ENCODE measurements around the gene NET1.

NET1 gene

DNA sequence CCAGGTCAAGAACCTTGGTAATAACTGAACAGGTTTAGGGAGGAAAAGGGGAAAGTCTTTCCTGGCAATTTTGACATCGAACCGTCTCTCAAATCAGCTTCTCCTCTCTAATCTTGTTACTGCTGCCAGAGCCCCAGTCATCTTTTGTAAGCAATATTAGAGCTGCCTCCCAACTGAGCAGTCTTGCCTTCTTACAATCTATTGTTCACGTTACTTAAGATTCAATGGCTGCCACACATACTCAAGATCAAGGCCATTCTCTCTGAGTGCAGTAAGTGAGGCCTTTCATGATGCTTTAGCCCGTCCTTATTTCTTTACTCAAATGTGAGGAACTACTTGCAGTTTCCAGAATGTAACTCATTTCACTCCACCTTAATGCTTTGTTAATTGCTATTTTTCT, 12.4 kb downstream of the NET1 start:
- H3K4me3 ChIP-seq (ENCODE audit: control insufficient read depth in 1 of 7, extremely low read depth in 1 of 7, insufficient read depth in 4 of 7, low read depth in 2 of 7, low read length in 6 of 7), result no peak overlapping the region
- WGBS (ENCODE audit: insufficient coverage), result 94% methylated on average over 3 of the region's 4 CpGs
- H3K9me3 ChIP-seq (ENCODE audit: control extremely low read depth in 1 of 5, control insufficient read depth in 4 of 5, insufficient read depth in 2 of 5, low read depth in 1 of 5, low read length in 4 of 5), result peaks cover 0 to 1% (median 0%) of the 10 kb centered on the region in 5 experiments
- POLR2A ChIA-PET, result no interaction called here
- peak in 1 of 3 donors; percentile 13 for DNase-seq
- peaks cover 0 to 10% (median 0%) of the 10 kb centered on the region in 4 experiments for H3K4me1 ChIP-seq (ENCODE audit: control extremely low read depth in 1 of 4, control insufficient read depth in 4 of 4, insufficient read depth in 4 of 4, low read length in 3 of 4)
- no peak overlapping the region for H3K27ac ChIP-seq (ENCODE audit: insufficient read depth in 1 of 2, low read depth in 1 of 2, low read length in 2 of 2, poor library complexity in 1 of 2, severe bottlenecking in 2 of 2)
- H3K27me3 ChIP-seq (replicated peaks in 2 of 5; ENCODE audit: control insufficient read depth in 4 of 5, insufficient read depth in 5 of 5, low read length in 4 of 5), result no peaks in the 10 kb centered on the region
- peaks cover 0 to 14% (median 1%) of the 10 kb centered on the region in 4 experiments for H3K36me3 ChIP-seq (ENCODE audit: control insufficient read depth in 4 of 4, insufficient read depth in 4 of 4, low read length in 3 of 4)
- CTCF ChIA-PET, result interaction anchor here (0.8 to 2.0 kb wide), 8 partner anchors 8 to 19 kb away, joined by 3 to 8 read pairs (median 4); no protein-coding TSS in a partner anchor

DNA sequence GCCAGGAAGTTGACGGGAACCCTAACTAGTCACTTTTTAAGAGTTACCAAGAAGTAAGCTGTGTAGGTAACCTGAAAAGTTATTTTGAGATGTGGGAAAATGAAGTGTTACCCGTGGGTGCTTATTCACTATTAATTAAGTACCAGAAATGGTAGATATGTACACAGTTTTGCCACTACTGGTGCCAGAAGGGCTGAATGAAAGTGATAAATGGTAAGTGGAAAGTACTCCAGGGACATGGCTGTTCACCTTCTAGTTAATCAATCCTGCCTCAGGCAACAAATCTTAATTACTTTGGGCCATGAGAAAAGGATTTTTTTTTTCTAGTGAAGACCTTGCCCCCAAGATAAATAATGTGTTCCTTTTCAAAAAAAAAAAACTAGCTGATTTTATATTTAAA, 15.8 kb downstream of the NET1 start:
- WGBS (ENCODE audit: insufficient coverage), result 50% methylated on average over 1 of the region's 2 CpGs
- no peak for DNase-seq
- H3K4me1 ChIP-seq (ENCODE audit: control extremely low read depth in 1 of 4, control insufficient read depth in 4 of 4, insufficient read depth in 4 of 4, low read length in 3 of 4), result peaks cover 0 to 10% (median 0%) of the 10 kb centered on the region in 4 experiments
- ChIA-PET POLR2A (no interaction called here), CTCF (interaction anchor here (1.0 kb wide), 1 partner anchor 578 kb away, joined by 3 read pairs; no protein-coding TSS in a partner anchor)
- H3K9me3 ChIP-seq (ENCODE audit: control extremely low read depth in 1 of 5, control insufficient read depth in 4 of 5, insufficient read depth in 2 of 5, low read depth in 1 of 5, low read length in 4 of 5), result no peaks in the 10 kb centered on the region
- H3K27me3 ChIP-seq (replicated peaks in 2 of 5; ENCODE audit: control insufficient read depth in 4 of 5, insufficient read depth in 5 of 5, low read length in 4 of 5), result no peaks in the 10 kb centered on the region
- H3K36me3 ChIP-seq (ENCODE audit: control insufficient read depth in 4 of 4, insufficient read depth in 4 of 4, low read length in 3 of 4), result peaks cover 0 to 23% (median 7%) of the 10 kb centered on the region in 4 experiments
- H3K4me3 ChIP-seq (ENCODE audit: control insufficient read depth in 1 of 7, extremely low read depth in 1 of 7, insufficient read depth in 4 of 7, low read depth in 2 of 7, low read length in 6 of 7), result no peak overlapping the region
- no peak overlapping the region for H3K27ac ChIP-seq (ENCODE audit: insufficient read depth in 1 of 2, low read depth in 1 of 2, low read length in 2 of 2, poor library complexity in 1 of 2, severe bottlenecking in 2 of 2)

DNA sequence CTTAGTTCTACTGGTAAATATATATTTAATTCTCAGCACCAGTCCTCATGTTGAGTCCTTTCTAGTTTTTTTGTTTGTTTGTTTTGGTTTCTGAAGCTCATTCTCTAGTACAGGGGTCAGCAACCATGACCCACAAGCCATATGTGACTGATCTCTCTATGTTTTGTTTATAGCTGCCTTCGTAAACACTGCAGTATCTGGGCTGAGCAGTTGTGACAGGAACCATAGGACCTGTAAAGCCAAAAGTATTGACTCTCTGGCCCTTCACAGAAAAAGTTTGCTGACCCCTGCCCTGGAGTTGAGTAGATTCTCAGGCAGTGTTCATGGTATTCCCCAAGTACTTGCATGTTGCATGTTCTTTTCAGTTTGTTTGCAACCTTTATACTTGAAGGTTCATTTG, 20.8 kb downstream of the NET1 start:
- no peak overlapping the region for H3K4me3 ChIP-seq (ENCODE audit: control insufficient read depth in 1 of 7, extremely low read depth in 1 of 7, insufficient read depth in 4 of 7, low read depth in 2 of 7, low read length in 6 of 7)
- no peaks in the 10 kb centered on the region for H3K9me3 ChIP-seq (ENCODE audit: control extremely low read depth in 1 of 5, control insufficient read depth in 4 of 5, insufficient read depth in 2 of 5, low read depth in 1 of 5, low read length in 4 of 5)
- peaks cover 0 to 2% (median 0%) of the 10 kb centered on the region in 4 experiments for H3K4me1 ChIP-seq (ENCODE audit: control extremely low read depth in 1 of 4, control insufficient read depth in 4 of 4, insufficient read depth in 4 of 4, low read length in 3 of 4)
- ChIA-PET POLR2A (no interaction called here), CTCF (interaction anchor here (0.7 to 3.8 kb wide), 17 partner anchors 9 to 621 kb away, joined by 3 to 22 read pairs (median 4); no protein-coding TSS in a partner anchor)
- DNase-seq, result no peak
- no peaks in the 10 kb centered on the region for H3K27me3 ChIP-seq (replicated peaks in 2 of 5; ENCODE audit: control insufficient read depth in 4 of 5, insufficient read depth in 5 of 5, low read length in 4 of 5)
- H3K36me3 ChIP-seq (ENCODE audit: control insufficient read depth in 4 of 4, insufficient read depth in 4 of 4, low read length in 3 of 4), result peaks cover 3 to 14% (median 6%) of the 10 kb centered on the region in 4 experiments
- no peak overlapping the region for H3K27ac ChIP-seq (ENCODE audit: insufficient read depth in 1 of 2, low read depth in 1 of 2, low read length in 2 of 2, poor library complexity in 1 of 2, severe bottlenecking in 2 of 2)
- WGBS (ENCODE audit: insufficient coverage), result 93% methylated on average over 1 of the region's 1 CpG

DNA sequence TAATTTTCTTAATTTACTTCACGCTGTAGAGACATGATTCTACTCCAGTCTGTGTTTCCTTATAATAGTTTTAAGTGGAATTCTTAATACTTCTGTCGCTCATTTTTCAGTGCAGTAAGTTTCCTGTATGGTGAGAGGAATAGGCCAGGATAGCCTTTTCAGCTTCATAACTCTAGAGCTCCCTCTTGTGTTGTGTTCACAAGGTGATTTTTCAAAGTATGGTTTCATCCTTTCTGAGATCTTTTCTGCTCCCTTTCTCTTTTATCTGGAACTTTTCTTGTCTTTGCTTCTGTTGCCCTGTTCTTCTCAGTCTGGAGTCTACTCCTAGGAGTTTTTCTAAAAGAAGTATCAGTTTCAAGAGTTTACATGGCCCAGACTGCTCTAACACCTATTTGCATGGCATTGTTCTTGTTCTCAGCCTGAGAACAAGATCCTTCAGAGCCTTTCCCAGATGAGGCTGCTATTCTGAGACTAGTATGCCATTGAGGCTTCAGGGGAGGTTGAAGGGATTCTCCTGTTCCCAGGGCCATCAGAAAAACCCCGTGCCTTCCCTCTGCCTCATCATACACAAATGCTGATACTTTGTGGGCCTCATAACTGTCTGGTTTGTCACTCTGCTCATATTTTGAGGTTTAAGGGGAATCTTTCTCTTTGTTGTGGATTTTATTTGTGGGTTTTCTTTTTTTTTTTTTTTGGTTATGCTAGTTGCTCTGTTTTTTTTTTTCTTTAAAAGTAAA, 21.8 kb downstream of the NET1 start:
- peaks cover 3 to 17% (median 6%) of the 10 kb centered on the region in 4 experiments for H3K36me3 ChIP-seq (ENCODE audit: control insufficient read depth in 4 of 4, insufficient read depth in 4 of 4, low read length in 3 of 4)
- no peaks in the 10 kb centered on the region for H3K27me3 ChIP-seq (replicated peaks in 2 of 5; ENCODE audit: control insufficient read depth in 4 of 5, insufficient read depth in 5 of 5, low read length in 4 of 5)
- H3K27ac ChIP-seq (ENCODE audit: insufficient read depth in 1 of 2, low read depth in 1 of 2, low read length in 2 of 2, poor library complexity in 1 of 2, severe bottlenecking in 2 of 2), result no peak overlapping the region
- no peaks in the 10 kb centered on the region for H3K9me3 ChIP-seq (ENCODE audit: control extremely low read depth in 1 of 5, control insufficient read depth in 4 of 5, insufficient read depth in 2 of 5, low read depth in 1 of 5, low read length in 4 of 5)
- 0% methylated on average over 1 of the region's 3 CpGs for WGBS (ENCODE audit: insufficient coverage)
- ChIA-PET POLR2A (no interaction called here), CTCF (interaction anchor here (0.6 to 3.8 kb wide), 17 partner anchors 8 to 619 kb away, joined by 3 to 22 read pairs (median 4); no protein-coding TSS in a partner anchor)
- H3K4me3 ChIP-seq (ENCODE audit: control insufficient read depth in 1 of 7, extremely low read depth in 1 of 7, insufficient read depth in 4 of 7, low read depth in 2 of 7, low read length in 6 of 7), result no peak overlapping the region
- peak; percentile 50 to 67 (median 61) for DNase-seq
- peaks cover 0 to 2% (median 0%) of the 10 kb centered on the region in 4 experiments for H3K4me1 ChIP-seq (ENCODE audit: control extremely low read depth in 1 of 4, control insufficient read depth in 4 of 4, insufficient read depth in 4 of 4, low read length in 3 of 4)

DNA sequence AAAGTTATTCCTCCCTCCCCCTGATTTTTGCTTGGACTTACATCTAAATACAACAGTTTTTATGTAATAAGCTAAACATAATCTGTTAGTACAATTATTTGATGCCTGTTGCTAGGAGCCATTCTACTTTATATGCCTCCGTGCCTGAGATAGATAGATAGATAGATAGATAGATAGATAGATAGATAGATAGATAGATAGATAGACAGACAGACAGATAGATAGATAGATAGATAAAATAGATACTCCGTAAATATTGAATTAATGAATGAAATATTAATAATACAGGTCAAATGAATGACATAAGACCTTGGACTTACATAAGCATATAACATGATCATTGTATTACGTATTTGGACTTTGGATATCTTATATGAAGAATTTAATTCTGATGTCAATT, 23.0 kb downstream of the NET1 start:
- ChIA-PET POLR2A (interaction anchor here (1.1 kb wide), 1 partner anchor 609 kb away, joined by 3 read pairs; the partner anchor contains the start of gene AKR1E2), CTCF (interaction anchor here (0.7 to 3.8 kb wide), 14 partner anchors 9 to 621 kb away, joined by 3 to 22 read pairs (median 4); no protein-coding TSS in a partner anchor)
- peaks cover 3 to 24% (median 7%) of the 10 kb centered on the region in 4 experiments for H3K36me3 ChIP-seq (ENCODE audit: control insufficient read depth in 4 of 4, insufficient read depth in 4 of 4, low read length in 3 of 4)
- no CpG with 5 or more reads among the region's 3 CpGs for WGBS (ENCODE audit: insufficient coverage)
- H3K27me3 ChIP-seq (replicated peaks in 2 of 5; ENCODE audit: control insufficient read depth in 4 of 5, insufficient read depth in 5 of 5, low read length in 4 of 5), result no peaks in the 10 kb centered on the region
- H3K4me1 ChIP-seq (ENCODE audit: control extremely low read depth in 1 of 4, control insufficient read depth in 4 of 4, insufficient read depth in 4 of 4, low read length in 3 of 4), result peaks cover 0 to 2% (median 0%) of the 10 kb centered on the region in 4 experiments
- H3K9me3 ChIP-seq (ENCODE audit: control extremely low read depth in 1 of 5, control insufficient read depth in 4 of 5, insufficient read depth in 2 of 5, low read depth in 1 of 5, low read length in 4 of 5), result no peaks in the 10 kb centered on the region
- DNase-seq, result no peak
- no peak overlapping the region for H3K27ac ChIP-seq (ENCODE audit: insufficient read depth in 1 of 2, low read depth in 1 of 2, low read length in 2 of 2, poor library complexity in 1 of 2, severe bottlenecking in 2 of 2)
- H3K4me3 ChIP-seq (ENCODE audit: control insufficient read depth in 1 of 7, extremely low read depth in 1 of 7, insufficient read depth in 4 of 7, low read depth in 2 of 7, low read length in 6 of 7), result no peak overlapping the region

DNA sequence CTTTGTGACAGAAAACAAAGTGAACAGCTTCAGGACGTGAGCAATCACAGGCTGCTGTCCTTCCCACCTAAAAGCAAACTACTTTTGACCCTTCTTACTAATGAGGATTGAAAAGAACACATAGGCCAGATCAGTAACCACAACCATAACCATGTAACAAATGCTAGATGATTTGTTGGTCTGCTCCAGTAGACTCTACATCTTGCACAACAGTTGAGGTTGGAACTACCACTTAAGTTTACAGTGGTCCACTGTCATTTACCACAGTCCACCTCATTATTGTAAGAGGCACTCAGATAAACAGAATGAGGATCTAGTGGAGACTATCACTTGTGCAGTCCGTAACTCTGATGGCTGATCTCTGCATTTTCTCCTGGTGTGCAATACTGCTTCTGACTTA, 27.8 kb downstream of the NET1 start:
- H3K36me3 ChIP-seq (ENCODE audit: control insufficient read depth in 4 of 4, insufficient read depth in 4 of 4, low read length in 3 of 4), result peaks cover 0 to 17% (median 1%) of the 10 kb centered on the region in 4 experiments
- ChIA-PET CTCF (interaction anchor here (1.1 to 11.3 kb wide), 4 partner anchors 8 to 190 kb away, joined by 3 to 185 read pairs (median 5); no protein-coding TSS in a partner anchor), POLR2A (no interaction called here)
- H3K27me3 ChIP-seq (replicated peaks in 2 of 5; ENCODE audit: control insufficient read depth in 4 of 5, insufficient read depth in 5 of 5, low read length in 4 of 5), result no peaks in the 10 kb centered on the region
- H3K4me1 ChIP-seq (ENCODE audit: control extremely low read depth in 1 of 4, control insufficient read depth in 4 of 4, insufficient read depth in 4 of 4, low read length in 3 of 4), result no peaks in the 10 kb centered on the region
- H3K27ac ChIP-seq (ENCODE audit: insufficient read depth in 1 of 2, low read depth in 1 of 2, low read length in 2 of 2, poor library complexity in 1 of 2, severe bottlenecking in 2 of 2), result no peak overlapping the region
- no peaks in the 10 kb centered on the region for H3K9me3 ChIP-seq (ENCODE audit: control extremely low read depth in 1 of 5, control insufficient read depth in 4 of 5, insufficient read depth in 2 of 5, low read depth in 1 of 5, low read length in 4 of 5)
- no peak overlapping the region for H3K4me3 ChIP-seq (ENCODE audit: control insufficient read depth in 1 of 7, extremely low read depth in 1 of 7, insufficient read depth in 4 of 7, low read depth in 2 of 7, low read length in 6 of 7)
- 100% methylated on average over 1 of the region's 2 CpGs for WGBS (ENCODE audit: insufficient coverage)
- DNase-seq, result no peak

DNA sequence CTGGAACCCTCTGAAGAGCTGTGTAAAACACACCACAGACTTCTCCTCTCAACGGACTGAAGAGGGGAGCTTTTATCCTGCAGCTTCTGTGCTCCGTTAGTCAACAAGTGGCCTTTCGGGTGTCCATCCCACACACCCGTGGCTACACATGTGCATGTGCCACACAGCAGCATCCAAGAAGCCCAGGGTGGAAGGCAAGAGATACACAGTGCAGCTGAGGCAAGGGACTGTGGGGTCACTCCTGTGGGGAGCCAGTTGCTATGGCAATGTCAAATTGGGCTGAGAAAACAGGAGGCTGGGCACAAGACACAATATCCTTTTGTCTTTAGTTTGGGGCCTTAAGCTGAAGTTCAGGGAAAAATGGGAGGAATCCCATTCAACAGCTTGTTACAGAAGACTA, 28.7 kb downstream of the NET1 start:
- ChIA-PET CTCF (interaction anchor here (0.6 to 11.3 kb wide), 9 partner anchors 9 to 591 kb away, joined by 3 to 185 read pairs (median 4); no protein-coding TSS in a partner anchor), POLR2A (no interaction called here)
- H3K9me3 ChIP-seq (ENCODE audit: control extremely low read depth in 1 of 5, control insufficient read depth in 4 of 5, insufficient read depth in 2 of 5, low read depth in 1 of 5, low read length in 4 of 5), result no peaks in the 10 kb centered on the region
- no peak overlapping the region for H3K4me3 ChIP-seq (ENCODE audit: control insufficient read depth in 1 of 7, extremely low read depth in 1 of 7, insufficient read depth in 4 of 7, low read depth in 2 of 7, low read length in 6 of 7)
- H3K36me3 ChIP-seq (ENCODE audit: control insufficient read depth in 4 of 4, insufficient read depth in 4 of 4, low read length in 3 of 4), result peaks cover 0 to 17% (median 1%) of the 10 kb centered on the region in 4 experiments
- H3K27me3 ChIP-seq (replicated peaks in 2 of 5; ENCODE audit: control insufficient read depth in 4 of 5, insufficient read depth in 5 of 5, low read length in 4 of 5), result no peaks in the 10 kb centered on the region
- WGBS (ENCODE audit: insufficient coverage), result 100% methylated on average over 4 of the region's 4 CpGs
- H3K27ac ChIP-seq (ENCODE audit: insufficient read depth in 1 of 2, low read depth in 1 of 2, low read length in 2 of 2, poor library complexity in 1 of 2, severe bottlenecking in 2 of 2), result no peak overlapping the region
- DNase-seq, result no peak
- H3K4me1 ChIP-seq (ENCODE audit: control extremely low read depth in 1 of 4, control insufficient read depth in 4 of 4, insufficient read depth in 4 of 4, low read length in 3 of 4), result peaks cover 0 to 3% (median 2%) of the 10 kb centered on the region in 4 experiments
